ENCODE measurements around the gene MDC1. TPM values are rescaled to one million over a fixed set of nuclear protein-coding genes. Genes with fewer than 3 reads are reported as not detected.
"Not testable (repeated sequence)": the region's sequence is repeated elsewhere in the genome, so short reads cannot be mapped to it uniquely, and the experiment has no call there.

The MDC1 gene
- total RNA-seq, 3 donors from 2014 or later (not counting 1 experiment from before 2014, with no cell fraction given) = 61.2 to 77.0 (median 64.5) TPM

DNA sequence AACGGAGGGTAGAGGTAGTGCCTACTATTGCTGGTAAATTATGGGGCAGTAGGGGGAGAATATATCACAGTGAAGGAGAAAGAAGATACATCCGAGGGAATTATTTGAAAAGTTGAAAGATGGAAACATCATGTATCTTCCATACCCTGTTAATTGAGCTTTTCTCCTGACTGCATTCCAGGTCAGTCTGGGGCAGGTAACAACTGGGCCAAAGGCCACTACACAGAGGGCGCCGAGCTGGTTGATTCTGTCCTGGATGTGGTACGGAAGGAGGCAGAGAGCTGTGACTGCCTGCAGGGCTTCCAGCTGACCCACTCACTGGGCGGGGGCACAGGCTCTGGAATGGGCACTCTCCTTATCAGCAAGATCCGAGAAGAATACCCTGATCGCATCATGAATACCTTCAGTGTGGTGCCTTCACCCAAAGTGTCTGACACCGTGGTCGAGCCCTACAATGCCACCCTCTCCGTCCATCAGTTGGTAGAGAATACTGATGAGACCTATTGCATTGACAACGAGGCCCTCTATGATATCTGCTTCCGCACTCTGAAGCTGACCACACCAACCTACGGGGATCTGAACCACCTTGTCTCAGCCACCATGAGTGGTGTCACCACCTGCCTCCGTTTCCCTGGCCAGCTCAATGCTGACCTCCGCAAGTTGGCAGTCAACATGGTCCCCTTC, 6.2 kb upstream of the MDC1 start:
- not testable (repeated sequence) for H3K9me3 Mint-ChIP-seq

DNA sequence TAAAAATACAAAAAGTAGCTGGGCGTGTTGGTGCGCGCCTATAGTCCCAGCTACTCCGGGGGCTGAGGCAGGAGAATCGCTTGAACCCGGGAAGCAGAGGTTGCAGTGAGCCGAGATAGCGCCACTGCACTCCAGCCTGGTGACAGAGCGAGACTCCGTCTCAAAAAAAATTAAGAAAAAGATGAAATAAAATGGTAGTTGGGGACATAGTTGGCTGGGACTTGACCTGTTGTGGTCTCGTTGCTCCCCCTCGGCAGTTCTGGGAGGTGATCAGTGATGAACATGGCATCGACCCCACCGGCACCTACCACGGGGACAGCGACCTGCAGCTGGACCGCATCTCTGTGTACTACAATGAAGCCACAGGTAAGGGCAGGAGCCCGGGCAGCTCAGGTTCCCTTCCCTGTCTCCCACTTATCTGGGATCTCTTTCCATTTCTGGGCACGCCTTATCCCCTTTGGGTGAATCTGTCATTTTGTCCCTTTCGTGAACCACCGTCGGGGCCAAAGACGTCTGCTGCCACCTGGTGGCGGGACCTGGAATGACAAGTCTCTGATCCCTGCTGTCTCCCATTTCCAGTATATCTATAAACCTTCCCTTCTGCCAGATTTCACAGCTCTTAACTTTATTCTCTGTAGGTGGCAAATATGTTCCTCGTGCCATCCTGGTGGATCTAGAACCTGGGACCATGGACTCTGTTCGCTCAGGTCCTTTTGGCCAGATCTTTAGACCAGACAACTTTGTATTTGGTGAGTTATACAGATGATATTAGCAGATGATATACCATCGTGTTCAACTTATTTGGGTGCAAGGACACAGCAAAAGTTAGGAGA, 5.4 kb upstream of the MDC1 start:
- H3K4me3 Mint-ChIP-seq = peak overlapping the region; percentile 92
- no peaks in the 10 kb centered on the region for H3K9me3 ChIP-seq (ENCODE audit: control insufficient read depth, insufficient read depth, low read length)
- H3K4me1 ChIP-seq (ENCODE audit: control insufficient read depth, insufficient read depth, low read length) = peaks cover 35% of the 10 kb centered on the region
- TF ChIP-seq, protein P1, sequence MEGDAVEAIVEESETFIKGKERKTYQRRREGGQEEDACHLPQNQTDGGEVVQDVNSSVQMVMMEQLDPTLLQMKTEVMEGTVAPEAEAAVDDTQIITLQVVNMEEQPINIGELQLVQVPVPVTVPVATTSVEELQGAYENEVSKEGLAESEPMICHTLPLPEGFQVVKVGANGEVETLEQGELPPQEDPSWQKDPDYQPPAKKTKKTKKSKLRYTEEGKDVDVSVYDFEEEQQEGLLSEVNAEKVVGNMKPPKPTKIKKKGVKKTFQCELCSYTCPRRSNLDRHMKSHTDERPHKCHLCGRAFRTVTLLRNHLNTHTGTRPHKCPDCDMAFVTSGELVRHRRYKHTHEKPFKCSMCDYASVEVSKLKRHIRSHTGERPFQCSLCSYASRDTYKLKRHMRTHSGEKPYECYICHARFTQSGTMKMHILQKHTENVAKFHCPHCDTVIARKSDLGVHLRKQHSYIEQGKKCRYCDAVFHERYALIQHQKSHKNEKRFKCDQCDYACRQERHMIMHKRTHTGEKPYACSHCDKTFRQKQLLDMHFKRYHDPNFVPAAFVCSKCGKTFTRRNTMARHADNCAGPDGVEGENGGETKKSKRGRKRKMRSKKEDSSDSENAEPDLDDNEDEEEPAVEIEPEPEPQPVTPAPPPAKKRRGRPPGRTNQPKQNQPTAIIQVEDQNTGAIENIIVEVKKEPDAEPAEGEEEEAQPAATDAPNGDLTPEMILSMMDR (IDR thresholded peaks at IDR 0.05) = peak; percentile 95
- WGBS (ENCODE audit: insufficient coverage) = 14% methylated on average over 27 of the region's 27 CpGs
- peak overlapping the region; percentile 96 to 100 for H3K27ac Mint-ChIP-seq
- peaks cover 14% of the 10 kb centered on the region for H3K36me3 Mint-ChIP-seq
- H3K4me1 Mint-ChIP-seq = peaks cover 53 to 56% of the 10 kb centered on the region in 2 donors
- H3K36me3 ChIP-seq (ENCODE audit: control insufficient read depth, insufficient read depth, low read length) = peaks cover 45% of the 10 kb centered on the region
- H3K27ac ChIP-seq (ENCODE audit: low read length) = no peak overlapping the region
- DNase-seq (peak; percentile 88 to 93), ATAC-seq (no peak)
- no peaks in the 10 kb centered on the region for H3K27me3 ChIP-seq (ENCODE audit: control insufficient read depth, insufficient read depth, low read length)
- no peaks in the 10 kb centered on the region for H3K9me3 Mint-ChIP-seq
- no peaks in the 10 kb centered on the region for H3K27me3 Mint-ChIP-seq (ENCODE audit: low read depth in 2 of 2)
- intact Hi-C loops (cut with micrococcal nuclease) = loop anchor here (1.0 to 2.0 kb wide), 2 partner anchors 43 to 240 kb away; no protein-coding TSS in a partner anchor
- peak overlapping the region; percentile 61 for H3K4me3 ChIP-seq (ENCODE audit: low read length)

More for the DNA sequence above, 6.2 kb upstream of the MDC1 start:
- peak overlapping the region; percentile 96 to 100 for H3K27ac Mint-ChIP-seq
- peaks cover 50 to 57% of the 10 kb centered on the region in 2 donors for H3K4me1 Mint-ChIP-seq
- not testable (repeated sequence) for ATAC-seq; H3K27ac ChIP-seq (ENCODE audit: low read length); H3K9me3 ChIP-seq (ENCODE audit: control insufficient read depth, insufficient read depth, low read length); H3K4me3 ChIP-seq (ENCODE audit: low read length); H3K27me3 Mint-ChIP-seq (ENCODE audit: low read depth in 2 of 2); H3K27me3 ChIP-seq (ENCODE audit: control insufficient read depth, insufficient read depth, low read length); DNase-seq
- peaks cover 14% of the 10 kb centered on the region for H3K36me3 Mint-ChIP-seq
- H3K4me3 Mint-ChIP-seq = peak overlapping the region; percentile 92
- 80% methylated on average over 16 of the region's 16 CpGs for WGBS (ENCODE audit: insufficient coverage)
- intact Hi-C loops (cut with micrococcal nuclease) = loop anchor here (2.0 kb wide), 1 partner anchor 240 kb away; no protein-coding TSS in a partner anchor
- Histone ChIP-seq H3K36me3 (ENCODE audit: control insufficient read depth, insufficient read depth, low read length) (peaks cover 53% of the 10 kb centered on the region), H3K4me1 (ENCODE audit: control insufficient read depth, insufficient read depth, low read length) (peaks cover 30% of the 10 kb centered on the region)

DNA sequence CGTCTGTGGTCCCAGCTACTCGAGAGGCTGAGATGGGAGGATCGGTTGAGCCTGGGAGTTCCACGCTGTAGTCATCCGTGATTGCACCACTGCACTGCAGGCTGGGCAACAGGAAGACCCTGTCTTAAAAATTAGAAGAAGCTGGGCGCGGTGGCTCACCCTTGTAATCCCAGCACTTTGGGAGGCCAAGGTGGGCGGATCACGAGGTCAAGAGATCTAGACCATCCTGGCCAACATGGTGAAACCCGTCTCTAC, 4.9 kb upstream of the MDC1 start:
- not testable (repeated sequence) for H3K27me3 Mint-ChIP-seq (ENCODE audit: low read depth in 2 of 2); H3K27me3 ChIP-seq (ENCODE audit: control insufficient read depth, insufficient read depth, low read length); ATAC-seq; DNase-seq; H3K9me3 ChIP-seq (ENCODE audit: control insufficient read depth, insufficient read depth, low read length); H3K9me3 Mint-ChIP-seq
- Histone ChIP-seq H3K36me3 (ENCODE audit: control insufficient read depth, insufficient read depth, low read length) (peaks cover 41% of the 10 kb centered on the region), H3K27ac (ENCODE audit: low read length) (peak overlapping the region; percentile 76), H3K4me1 (ENCODE audit: control insufficient read depth, insufficient read depth, low read length) (peaks cover 35% of the 10 kb centered on the region), H3K4me3 (ENCODE audit: low read length) (peak overlapping the region; percentile 61)
- peak overlapping the region; percentile 96 to 100 for H3K27ac Mint-ChIP-seq
- peak overlapping the region; percentile 92 for H3K4me3 Mint-ChIP-seq
- peaks cover 14% of the 10 kb centered on the region for H3K36me3 Mint-ChIP-seq
- 10% methylated on average over 10 of the region's 10 CpGs for WGBS (ENCODE audit: insufficient coverage)
- H3K4me1 Mint-ChIP-seq = peaks cover 59 to 61% of the 10 kb centered on the region in 2 donors
- intact Hi-C loops (cut with micrococcal nuclease) = loop anchor here (1.0 to 2.0 kb wide), 2 partner anchors 43 to 239 kb away; no protein-coding TSS in a partner anchor

DNA sequence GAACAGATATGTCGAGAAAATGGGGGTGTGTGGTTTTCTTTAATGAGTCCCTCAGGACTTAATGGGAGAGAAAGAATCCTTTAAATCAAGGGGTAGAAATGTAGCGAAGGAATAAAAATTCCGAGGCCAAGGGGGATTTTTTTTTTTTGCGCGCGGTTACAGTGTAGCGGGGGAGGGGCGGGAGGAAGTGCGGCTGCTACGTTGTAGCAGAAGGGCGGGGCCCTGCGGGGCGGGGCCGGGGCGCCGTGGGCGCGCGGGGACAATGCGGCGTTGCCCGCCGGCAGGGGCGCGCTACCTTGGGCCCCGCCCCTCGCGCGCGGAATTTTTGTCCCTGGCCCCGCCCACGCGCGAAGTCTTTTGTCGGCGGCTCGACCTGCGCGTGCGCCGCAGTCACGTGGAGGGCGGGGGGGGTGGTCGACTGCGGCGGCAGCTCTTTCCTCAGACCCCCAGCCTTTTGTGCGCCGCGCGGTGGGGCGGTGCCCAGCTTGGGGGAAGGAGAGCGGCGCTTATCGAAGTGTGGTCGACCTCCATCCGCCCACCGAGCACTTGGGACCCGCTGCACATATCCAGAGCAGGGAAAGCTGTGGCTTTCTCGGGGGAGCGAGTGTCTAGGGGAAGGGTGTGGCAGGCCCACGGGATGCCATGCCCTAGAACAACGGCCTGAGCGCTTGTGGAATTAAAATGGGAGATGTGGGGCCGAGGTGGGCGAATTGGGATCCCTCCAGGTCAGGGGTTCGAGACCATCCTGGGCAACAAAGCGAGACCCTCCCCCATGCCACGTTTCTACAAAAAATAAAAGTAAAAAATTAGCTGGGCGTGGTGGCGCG, 4.3 kb upstream of the MDC1 start:
- intact Hi-C loops (cut with micrococcal nuclease) = loop anchor here (1.0 to 2.0 kb wide), 4 partner anchors 42 to 239 kb away; partner anchors contain the start of genes C6orf136 and HLA-E
- Mint-ChIP-seq H3K36me3 (peaks cover 14% of the 10 kb centered on the region), H3K4me3 (peak overlapping the region; percentile 92)

More for the DNA sequence above, 4.3 kb upstream of the MDC1 start:
- Histone ChIP-seq H3K36me3 (ENCODE audit: control insufficient read depth, insufficient read depth, low read length) (peaks cover 39% of the 10 kb centered on the region), H3K27ac (ENCODE audit: low read length) (peak overlapping the region; percentile 93), H3K9me3 (ENCODE audit: control insufficient read depth, insufficient read depth, low read length) (no peaks in the 10 kb centered on the region), H3K27me3 (ENCODE audit: control insufficient read depth, insufficient read depth, low read length) (no peaks in the 10 kb centered on the region), H3K4me3 (ENCODE audit: low read length) (peak overlapping the region; percentile 93), H3K4me1 (ENCODE audit: control insufficient read depth, insufficient read depth, low read length) (peaks cover 40% of the 10 kb centered on the region)
- ATAC-seq = peak; percentile 49 to 76 (median 53)
- Mint-ChIP-seq H3K4me1 (peaks cover 64 to 66% of the 10 kb centered on the region in 2 donors), H3K27me3 (ENCODE audit: low read depth in 2 of 2) (no peaks in the 10 kb centered on the region), H3K27ac (peak overlapping the region; percentile 96 to 100), H3K9me3 (no peaks in the 10 kb centered on the region)
- peak; percentile 95 to 98 for DNase-seq
- TF ChIP-seq, protein P1 (IDR thresholded peaks at IDR 0.05) = no peak
- WGBS (ENCODE audit: insufficient coverage) = under 1% methylated on average over 71 of the region's 71 CpGs

All from natural killer cell (primary cell).